ENCODE measurements around the gene PTGR1.
"Not testable (repeated sequence)": the region's sequence is repeated elsewhere in the genome, so short reads cannot be mapped to it uniquely, and the experiment has no call there.

The PTGR1 gene

GRCh38 chr9:111599092-111599954, at the start of gene PTGR1:
PTGR1 (minus strand) TSS chr9:111599647; CDS start chr9:111597422, 2,225 bp downstream.
- DNase-seq = peak; percentile 21 to 46

GRCh38 chr9:111649016-111649415, 49.6 kb upstream of the PTGR1 start:
- no peak for DNase-seq

GRCh38 chr9:111648066-111648465, 48.6 kb upstream of the PTGR1 start:
- DNase-seq = no peak

- DNase-seq = no peak
Observed at GRCh38 chr9:111646417-111646816, 47.0 kb upstream of the PTGR1 start.

- DNase-seq = no peak
Observed at GRCh38 chr9:111645806-111646205, 46.4 kb upstream of the PTGR1 start.

- no peak for DNase-seq
Observed at GRCh38 chr9:111644195-111644772, 44.8 kb upstream of the PTGR1 start.

- no peak for DNase-seq
Observed at GRCh38 chr9:111637421-111637950, 38.0 kb upstream of the PTGR1 start.

- DNase-seq = no peak
Observed at GRCh38 chr9:111634860-111635259, 35.4 kb upstream of the PTGR1 start.

- DNase-seq = no peak
Observed at GRCh38 chr9:111633389-111633736, 33.9 kb upstream of the PTGR1 start.

GRCh38 chr9:111632695-111633388, 33.4 kb upstream of the PTGR1 start:
- no peak for DNase-seq

GRCh38 chr9:111632060-111632459, 32.6 kb upstream of the PTGR1 start:
- DNase-seq = no peak

GRCh38 chr9:111631214-111631971, 31.9 kb upstream of the PTGR1 start, which contains the start of gene DNAJC25:
DNAJC25 (plus strand) TSS chr9:111631334; CDS start chr9:111631408, 74 bp downstream.
- peak; percentile 94 to 97 for DNase-seq

GRCh38 chr9:111630964-111631213, 31.4 kb upstream of the PTGR1 start:
- DNase-seq = no peak

- no peak for DNase-seq
Observed at GRCh38 chr9:111630182-111630963, 30.9 kb upstream of the PTGR1 start.

GRCh38 chr9:111628411-111628810, 29.0 kb upstream of the PTGR1 start:
- DNase-seq = no peak

- no peak for DNase-seq
Observed at GRCh38 chr9:111627260-111627963, 28.0 kb upstream of the PTGR1 start.

GRCh38 chr9:111622626-111623025, 23.2 kb upstream of the PTGR1 start:
- no peak for DNase-seq

- no peak for DNase-seq
Observed at GRCh38 chr9:111621895-111622480, 22.5 kb upstream of the PTGR1 start.

GRCh38 chr9:111617349-111617748, 17.9 kb upstream of the PTGR1 start:
- not testable (repeated sequence) for DNase-seq

GRCh38 chr9:111615928-111616327, 16.5 kb upstream of the PTGR1 start:
- DNase-seq = no peak

GRCh38 chr9:111613436-111614040, 14.1 kb upstream of the PTGR1 start:
- no peak for DNase-seq
